ENCODE measurements around the gene RPS8.
"Not testable (repeated sequence)": the region's sequence is repeated elsewhere in the genome, so short reads cannot be mapped to it uniquely, and the experiment has no call there.

RPS8 gene

DNA sequence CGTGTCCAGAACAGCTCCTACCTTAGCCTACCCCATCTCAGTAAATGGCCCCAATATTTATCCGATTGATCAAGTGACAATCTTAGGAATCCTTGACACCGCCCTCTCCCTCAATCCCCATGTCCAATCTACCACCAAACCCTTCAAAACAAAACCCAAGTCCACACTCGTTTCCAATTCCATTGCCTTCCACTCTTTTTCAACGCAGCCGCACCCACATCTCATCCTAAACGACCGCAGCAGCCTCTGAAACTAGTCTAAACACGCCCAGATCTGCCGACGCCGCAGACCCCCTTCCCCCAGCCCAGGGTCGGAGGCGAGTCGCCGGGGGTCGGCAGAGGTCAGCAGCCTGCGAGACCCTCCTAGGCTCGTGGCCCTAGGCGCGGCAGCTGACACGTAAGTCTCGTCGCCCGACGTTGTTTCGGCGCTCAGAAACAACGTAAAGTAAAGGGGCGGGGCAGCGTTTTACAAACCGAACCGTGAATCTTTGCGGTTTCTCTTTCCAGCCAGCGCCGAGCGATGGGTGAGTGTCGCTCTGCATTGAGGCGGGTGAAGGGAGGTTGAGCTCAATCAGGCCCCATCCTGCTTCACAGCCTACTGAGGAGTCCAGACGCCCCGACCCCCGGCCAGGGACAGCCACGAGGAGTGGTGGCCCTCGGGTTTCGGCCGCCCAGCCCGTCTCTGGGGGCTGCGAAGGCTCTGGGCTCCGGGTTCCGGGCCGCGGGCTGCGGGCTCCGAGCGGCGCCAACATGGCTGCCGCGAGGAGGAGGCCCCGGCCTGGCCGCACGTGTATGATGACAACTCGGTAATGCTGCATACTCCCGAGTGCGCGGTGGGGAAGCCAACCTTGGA lies at the start of gene RPS8:
Gene RPS8, plus strand, starts transcription at position 463 of the 852 bp plus-strand sequence. Its CDS starts 57 bp downstream, at position 520.
- peak; percentile 91 for DNase-seq

- peak; percentile 99 for DNase-seq
Observed at GRCh38 chr1:44730741-44731512, 44.4 kb upstream of the RPS8 start, which contains the start of gene RNU5D-1. Gene RNU5D-1, minus strand, starts transcription at chr1:44731170.

DNA sequence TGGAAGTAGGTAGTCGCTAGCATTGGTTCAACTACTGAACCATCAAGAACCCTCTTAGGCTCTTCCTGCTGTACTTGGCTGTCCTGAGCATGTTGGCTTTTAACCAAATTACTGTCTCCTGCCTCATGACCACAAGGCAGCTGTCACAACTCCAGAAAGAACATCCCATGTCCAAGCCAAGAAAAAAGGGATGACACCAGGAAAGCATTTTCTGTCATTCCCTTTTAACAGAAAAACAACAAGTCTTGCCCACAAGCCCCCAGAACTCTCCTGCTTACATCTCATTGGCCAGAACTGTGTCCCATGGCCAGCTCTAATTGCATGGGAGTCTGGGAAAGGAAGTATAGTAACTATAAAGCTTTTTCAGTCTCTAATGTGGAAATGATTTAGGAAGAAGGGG lies 42.0 kb upstream of the RPS8 start:
- DNase-seq, result no peak

DNA sequence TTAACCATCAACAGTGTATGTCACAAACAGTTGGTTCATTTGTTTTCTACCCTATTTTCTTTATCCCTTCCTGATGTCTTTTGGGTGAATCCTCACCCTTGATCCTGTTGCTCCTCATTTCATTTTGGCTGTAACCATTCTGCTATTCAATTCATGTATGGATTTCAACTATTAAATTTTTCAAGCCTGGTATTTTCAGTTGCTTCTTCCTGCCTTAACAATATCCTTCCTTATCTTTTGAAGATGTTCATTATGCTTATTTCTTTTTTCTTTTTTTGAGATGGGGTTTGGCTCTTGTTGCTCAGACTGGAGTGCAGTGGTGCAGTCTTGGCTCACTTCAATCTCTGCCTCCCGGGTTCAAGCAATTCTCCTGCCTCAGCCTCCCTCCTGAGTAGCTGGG lies 41.6 kb upstream of the RPS8 start:
- no peak for DNase-seq

DNA sequence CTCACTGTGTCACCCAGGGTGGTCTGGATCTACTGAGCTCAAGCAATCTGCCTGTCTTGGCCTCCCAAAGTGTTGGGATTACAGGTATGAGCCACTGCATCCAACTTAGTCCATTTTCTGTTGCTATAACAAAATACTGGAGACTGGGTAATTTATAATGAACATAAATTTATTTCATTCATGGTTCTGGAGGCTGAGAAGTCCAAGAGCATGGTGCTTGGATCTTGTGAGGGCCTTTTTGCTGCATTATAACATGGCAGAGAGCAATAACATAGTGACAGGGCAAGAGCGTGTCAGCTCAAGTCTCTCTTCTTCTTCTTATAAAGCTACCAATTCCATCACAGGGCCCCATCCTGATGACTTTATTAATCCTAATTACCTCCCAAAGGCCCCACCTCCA lies 39.3 kb upstream of the RPS8 start:
- DNase-seq, result no peak

DNA sequence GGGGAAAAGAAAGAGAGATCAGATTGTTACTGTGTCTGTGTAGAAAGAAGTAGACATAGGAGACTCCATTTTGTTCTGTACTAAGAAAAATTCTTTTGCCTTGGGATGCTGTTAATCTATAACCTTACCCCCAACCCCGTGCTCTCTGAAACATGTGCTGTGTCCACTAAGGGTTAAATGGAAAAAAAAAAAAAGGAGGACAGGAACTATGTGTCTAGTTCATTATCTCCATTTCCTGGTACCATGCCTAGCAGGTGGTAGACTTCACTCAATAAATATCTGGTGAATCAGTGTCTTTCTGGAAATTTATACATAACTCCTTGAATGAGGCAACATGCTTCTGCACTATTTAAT lies 36.4 kb upstream of the RPS8 start:
- DNase-seq, result not testable (repeated sequence)

- peak; percentile 98 for DNase-seq
Observed at GRCh38 chr1:44739307-44740178, 35.8 kb upstream of the RPS8 start, which contains the start of gene KIF2C. Gene KIF2C, plus strand, starts transcription at chr1:44739837. Its CDS starts 96 bp downstream, at chr1:44739933.

DNA sequence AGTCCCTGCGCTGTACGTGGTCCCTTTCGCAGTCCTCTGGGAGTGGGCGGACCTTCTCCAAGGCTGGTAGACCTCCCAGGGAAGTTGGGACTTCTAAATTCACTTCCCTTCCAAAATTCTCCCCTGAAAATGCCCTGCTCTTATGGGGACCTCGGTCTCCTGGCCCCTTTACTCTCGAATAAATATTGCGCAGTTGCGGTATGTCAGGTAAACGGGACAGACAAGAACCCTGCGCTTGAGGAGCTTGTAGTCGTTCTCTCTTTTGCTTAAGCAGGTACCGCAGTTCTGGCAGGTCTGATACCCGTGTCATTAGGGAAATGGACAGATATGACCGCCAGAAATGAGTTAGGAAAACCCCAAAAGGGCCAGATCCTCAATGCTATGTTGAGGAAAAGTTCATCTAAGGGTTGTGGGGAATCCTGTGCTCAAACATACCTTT lies 35.1 kb upstream of the RPS8 start:
- DNase-seq, result no peak

- DNase-seq, result no peak
Observed at GRCh38 chr1:44743211-44743610, 32.1 kb upstream of the RPS8 start.

DNA sequence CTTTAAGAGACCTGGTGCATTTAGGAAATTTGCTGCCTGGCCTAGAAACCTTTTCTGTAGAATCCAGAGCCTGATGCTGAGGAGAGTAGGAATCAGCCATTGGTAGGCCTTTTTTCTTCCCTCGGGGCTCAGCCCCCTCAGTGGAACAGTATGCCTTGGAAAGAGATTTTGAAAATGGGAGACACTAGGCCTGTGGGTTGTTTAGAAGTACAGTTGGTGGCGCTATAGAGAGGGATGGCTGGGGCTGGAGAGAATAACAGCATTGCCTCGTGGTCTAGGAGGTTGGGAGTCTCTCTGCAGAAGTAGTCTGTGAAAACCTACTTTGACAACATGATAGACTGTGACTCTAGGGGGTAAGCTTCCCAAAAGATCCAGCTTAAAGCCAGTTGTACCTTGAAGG lies 27.5 kb upstream of the RPS8 start:
- DNase-seq, result no peak

- no peak for DNase-seq
Observed at GRCh38 chr1:44757420-44757819, 17.9 kb upstream of the RPS8 start.

- DNase-seq, result no peak
Observed at GRCh38 chr1:44759077-44759476, 16.3 kb upstream of the RPS8 start.

DNA sequence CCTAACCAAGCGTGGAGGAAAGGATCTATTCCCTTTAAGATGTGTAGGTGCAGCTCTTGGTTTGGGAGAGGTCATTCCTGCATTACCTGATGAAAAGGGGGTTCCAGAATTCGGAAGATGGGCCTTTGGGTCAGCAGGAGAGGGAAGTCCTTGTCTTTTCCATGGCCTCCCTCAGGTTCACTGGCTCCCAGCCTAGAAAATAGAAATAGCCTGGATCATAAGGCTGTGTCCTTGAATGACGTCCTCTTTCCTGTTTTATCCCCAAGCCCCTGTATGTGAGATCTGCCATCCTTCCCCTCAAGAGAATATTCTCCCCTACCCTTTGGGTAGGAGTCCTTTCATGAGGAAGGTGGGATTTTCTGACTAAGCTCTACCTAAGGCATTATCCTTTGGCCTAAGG lies 14.5 kb upstream of the RPS8 start:
- DNase-seq, result no peak

DNA sequence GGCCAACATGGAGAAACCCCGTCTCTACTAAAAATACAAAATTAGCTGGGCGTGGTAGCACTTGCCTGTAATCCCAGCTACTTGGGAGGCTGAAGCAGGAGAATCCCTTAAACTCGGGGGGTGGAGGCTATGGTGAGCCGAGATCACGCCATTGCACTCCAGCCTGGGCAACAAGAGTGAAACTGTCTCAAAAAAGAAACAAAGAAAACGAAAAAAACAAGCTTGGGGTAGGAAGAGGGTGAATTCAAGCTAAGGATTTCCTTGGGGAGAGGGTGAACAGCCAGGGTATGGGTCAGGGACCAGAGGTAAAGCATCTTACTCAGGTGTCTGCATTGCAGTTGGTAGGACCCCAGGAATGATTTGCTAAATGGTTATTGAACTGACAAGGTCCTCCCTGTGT lies 8.9 kb upstream of the RPS8 start:
- DNase-seq, result not testable (repeated sequence)

DNA sequence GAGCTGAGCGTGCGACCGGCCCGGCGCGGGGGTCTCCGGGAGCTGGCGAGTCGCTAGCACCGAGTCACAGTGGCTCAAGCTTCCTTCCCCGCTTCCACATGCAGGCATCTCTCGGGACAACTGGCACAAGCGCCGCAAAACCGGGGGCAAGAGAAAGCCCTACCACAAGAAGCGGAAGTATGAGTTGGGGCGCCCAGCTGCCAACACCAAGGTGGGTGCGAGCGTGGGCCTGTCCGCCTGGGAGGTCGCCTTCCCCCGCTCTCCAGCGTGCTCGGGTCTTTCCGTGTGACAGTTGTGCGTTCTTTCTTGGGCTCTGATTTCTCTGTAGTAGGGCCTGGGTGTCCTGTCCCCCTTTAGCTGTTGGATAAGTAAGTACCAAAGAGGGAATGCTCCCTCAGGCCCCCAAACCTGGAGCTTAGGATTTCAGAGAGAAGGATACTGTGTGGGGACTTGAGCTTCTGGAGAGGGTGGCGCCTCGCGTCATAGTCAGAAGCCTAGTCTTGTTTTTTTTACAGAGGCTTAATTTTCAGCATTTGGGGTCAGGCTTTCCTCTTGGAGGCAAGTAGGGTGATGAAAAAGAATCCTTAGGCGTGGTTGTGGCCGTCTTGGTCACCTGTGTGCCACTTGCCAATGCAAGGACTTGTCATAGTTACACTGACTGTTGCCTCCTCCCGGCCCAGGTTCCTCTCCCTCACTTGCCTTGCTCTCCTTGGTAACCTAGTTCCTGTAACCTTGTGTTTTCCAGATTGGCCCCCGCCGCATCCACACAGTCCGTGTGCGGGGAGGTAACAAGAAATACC lies 790 bp downstream of the RPS8 start:
- DNase-seq, result no peak

DNA sequence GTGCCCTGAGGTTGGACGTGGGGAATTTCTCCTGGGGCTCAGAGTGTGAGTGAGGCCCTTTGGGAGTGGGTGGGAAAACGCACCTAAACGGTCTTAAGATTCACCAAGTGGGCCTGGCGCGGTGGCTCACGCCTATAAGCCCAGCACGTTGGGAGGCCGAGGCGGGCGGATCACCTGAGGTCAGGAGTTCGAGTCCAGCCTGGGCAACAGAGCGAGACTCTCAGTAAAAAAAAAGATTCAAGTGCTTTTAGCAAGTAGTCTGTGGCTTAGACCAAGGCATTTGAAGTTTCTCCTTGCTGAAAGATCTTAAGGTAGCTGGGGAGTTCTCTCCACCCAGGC lies 1.4 kb downstream of the RPS8 start:
- no peak for DNase-seq

DNA sequence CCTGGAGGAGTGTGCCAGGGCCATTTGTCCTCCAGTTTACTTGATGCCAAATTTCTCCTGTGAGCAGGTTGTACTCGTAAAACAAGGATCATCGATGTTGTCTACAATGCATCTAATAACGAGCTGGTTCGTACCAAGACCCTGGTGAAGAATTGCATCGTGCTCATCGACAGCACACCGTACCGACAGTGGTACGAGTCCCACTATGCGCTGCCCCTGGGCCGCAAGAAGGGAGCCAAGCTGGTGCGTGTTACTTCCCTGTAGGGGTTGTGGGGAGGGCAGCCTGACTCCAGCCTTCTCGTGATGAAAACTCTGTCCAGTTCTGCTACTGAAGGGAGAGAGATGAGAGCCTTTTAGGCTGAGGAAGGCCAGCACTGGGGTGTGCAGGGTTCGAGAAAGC lies 2.2 kb downstream of the RPS8 start:
- no peak for DNase-seq

GRCh38 chr1:44777969-44778635 lies 2.8 kb downstream of the RPS8 start:
- no peak for DNase-seq

DNA sequence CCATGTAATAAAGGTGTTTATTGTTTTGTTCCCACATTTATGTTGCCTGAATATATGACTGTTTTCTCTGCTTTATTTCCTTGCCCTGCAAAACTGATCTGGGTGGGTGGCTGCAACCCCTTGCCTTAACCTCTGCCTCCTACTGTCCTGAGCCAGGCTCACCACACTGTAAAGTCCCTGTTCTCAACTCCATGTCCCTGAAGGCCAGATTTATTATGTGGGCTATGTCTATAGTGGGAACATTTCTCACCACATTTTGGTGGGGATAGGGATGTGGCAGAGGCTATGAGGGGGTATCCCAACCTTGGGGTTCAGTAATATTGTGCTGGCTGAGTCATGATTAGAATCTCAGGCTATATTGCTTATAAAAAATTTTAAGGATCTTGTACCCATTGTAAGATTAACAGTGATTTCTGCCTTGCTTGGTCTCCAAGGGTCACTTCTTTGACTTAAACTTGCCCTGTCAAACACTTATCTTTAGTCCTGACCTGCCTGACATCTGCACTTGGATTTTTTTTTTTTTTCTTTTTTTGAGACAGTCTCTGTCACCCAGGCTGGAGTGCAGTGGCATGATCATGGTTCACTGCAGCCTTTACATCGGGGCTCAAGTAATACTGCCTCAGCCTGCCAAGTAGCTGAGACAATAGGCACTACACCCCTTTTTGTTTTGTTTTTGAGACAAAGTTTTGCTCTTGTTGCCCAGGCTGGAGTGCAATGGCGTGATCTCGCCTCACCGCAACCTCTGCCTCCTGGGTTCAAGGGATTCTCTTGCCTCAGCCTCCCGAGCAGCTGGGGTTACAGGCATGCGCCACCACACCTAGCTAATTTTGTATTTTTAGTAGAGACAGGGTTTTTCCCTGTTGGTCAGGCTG lies 3.6 kb downstream of the RPS8 start:
- no peak for DNase-seq

DNA sequence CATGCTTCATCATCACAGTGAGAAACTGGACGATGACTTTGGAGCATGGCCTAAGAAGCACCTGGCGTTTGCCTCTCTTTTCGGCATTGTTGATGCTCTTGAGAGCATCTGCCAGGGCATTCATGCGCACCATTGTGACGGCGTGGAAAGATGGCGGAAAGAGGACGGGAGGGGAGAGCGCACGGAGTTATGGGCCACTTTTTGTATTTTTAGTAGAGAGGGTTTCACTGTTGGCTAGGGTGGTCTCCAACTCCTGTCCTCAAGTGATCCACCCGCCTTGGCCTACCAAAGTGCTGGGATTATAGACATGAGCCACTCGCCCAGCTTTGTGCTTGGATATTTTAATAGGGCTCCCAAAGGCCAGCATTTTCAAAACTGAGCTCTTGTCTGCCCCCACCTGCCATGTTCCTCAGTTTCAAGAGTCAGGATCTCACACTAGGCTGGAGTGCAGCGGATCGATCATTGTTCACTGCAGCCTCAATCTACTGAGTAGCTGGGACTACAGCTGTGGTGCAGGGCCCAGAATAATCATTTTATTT lies 5.3 kb downstream of the RPS8 start:
- no peak for DNase-seq

Measured in NCI-H1694 treated with DMSO at 0.1 percent for 48 hours (cell line).